Left lung (tissue), 10 donors: ENCODE results near the gene GPR148. TPM values are rescaled to one million over a fixed set of nuclear protein-coding genes. Genes with fewer than 3 reads are reported as not detected.

Experiments used
- ATAC-seq: fragments of 200-7000 bp; cut with Tn5 transposase; one replicate; pipeline ENCODE4 v1.9.1; 2020; ENCODE audit warnings: moderate library complexity
- DNase-seq, 4 donors: peaks; one replicate each; pipeline ENCODE4 v3.0.0-alpha.2; 2013 to 2020
- H3K27ac ChIP-seq, 2 donors: fragments of 200-600 bp; sonication (generic) in 1 of 2; one replicate each; pipeline versions ENCODE4 v1.5.0 to v1.8.0; 2020 to 2021
- H3K27me3 ChIP-seq, 2 donors: fragments of 200-600 bp; sonication (generic) in 1 of 2; one replicate each; pipeline versions ENCODE4 v1.5.0 to v1.8.0; 2020 to 2021
- H3K36me3 ChIP-seq, 2 donors: fragments of 200-600 bp; sonication (generic) in 1 of 2; one replicate each; pipeline versions ENCODE4 v1.5.0 to v1.8.0; 2020 to 2021
- H3K4me1 ChIP-seq, 2 donors: fragments of 200-600 bp; one replicate each; pipeline ENCODE4 v1.8.0; 2021
- H3K4me3 ChIP-seq, 2 donors: fragments of 200-600 bp; sonication (generic) in 1 of 2; one replicate each; pipeline versions ENCODE4 v1.5.0 to v1.8.0; 2020 to 2021; ENCODE audit warnings: mild to moderate bottlenecking in 1 of 2
- H3K9me3 ChIP-seq, 2 donors: fragments of 200-600 bp; sonication (generic) in 1 of 2; one replicate each; pipeline versions ENCODE4 v1.5.0 to v1.8.0; 2020 to 2021
- intact Hi-C, 2 donors: fragments of 100-400 bp; cut with DNase I; formaldehyde crosslinking; loops; one replicate each; pipeline versions ENCODE4 v1.11.2 to v1.14.2; 2022
- polyA plus RNA-seq, 6 donors: library from polyadenylated mRNA; unstranded; fragments of 120-200 nt; gene quantifications; one replicate each; pipeline ENCODE4 v1.2.1, GENCODE V29; 2013; ENCODE audit not compliant: insufficient read length in 6 of 6
- total RNA-seq, 2 donors: library from RNA; stranded (reverse); fragmentation: NEBNext Ultra II Directional; extraction: Animal tissue kit (Norgen Biotek cat#: 25700); gene quantifications; one replicate each; pipeline ENCODE4 v1.2.1, GENCODE V29; 2021
- TF ChIP-seq, protein P1 (sequence below), 2 donors: fragments of 200-600 bp; sonication (generic) in 1 of 2; IDR thresholded peaks; one replicate each; pipeline versions ENCODE4 v1.5.0 to v1.8.0; 2021; ENCODE audit warnings: antibody characterized with exemption in 2 of 2
- donor health status: DM: no; HTN: yes; CAD: no.
- donor health status: DM: no; HTN: no; CAD: no.

GPR148 gene
- total and polyA plus RNA-seq, 8 donors, result not detected

- ATAC-seq (no peak), DNase-seq (no peak)
- Histone ChIP-seq H3K36me3 (no peaks in the 10 kb centered on the region), H3K4me3 (no peak overlapping the region), H3K9me3 (no peaks in the 10 kb centered on the region), H3K4me1 (no peaks in the 10 kb centered on the region), H3K27ac (no peak overlapping the region), H3K27me3 (peaks cover 0 to 54% of the 10 kb centered on the region in 2 donors)
- intact Hi-C loops, result no loop called here
- TF ChIP-seq, protein P1, sequence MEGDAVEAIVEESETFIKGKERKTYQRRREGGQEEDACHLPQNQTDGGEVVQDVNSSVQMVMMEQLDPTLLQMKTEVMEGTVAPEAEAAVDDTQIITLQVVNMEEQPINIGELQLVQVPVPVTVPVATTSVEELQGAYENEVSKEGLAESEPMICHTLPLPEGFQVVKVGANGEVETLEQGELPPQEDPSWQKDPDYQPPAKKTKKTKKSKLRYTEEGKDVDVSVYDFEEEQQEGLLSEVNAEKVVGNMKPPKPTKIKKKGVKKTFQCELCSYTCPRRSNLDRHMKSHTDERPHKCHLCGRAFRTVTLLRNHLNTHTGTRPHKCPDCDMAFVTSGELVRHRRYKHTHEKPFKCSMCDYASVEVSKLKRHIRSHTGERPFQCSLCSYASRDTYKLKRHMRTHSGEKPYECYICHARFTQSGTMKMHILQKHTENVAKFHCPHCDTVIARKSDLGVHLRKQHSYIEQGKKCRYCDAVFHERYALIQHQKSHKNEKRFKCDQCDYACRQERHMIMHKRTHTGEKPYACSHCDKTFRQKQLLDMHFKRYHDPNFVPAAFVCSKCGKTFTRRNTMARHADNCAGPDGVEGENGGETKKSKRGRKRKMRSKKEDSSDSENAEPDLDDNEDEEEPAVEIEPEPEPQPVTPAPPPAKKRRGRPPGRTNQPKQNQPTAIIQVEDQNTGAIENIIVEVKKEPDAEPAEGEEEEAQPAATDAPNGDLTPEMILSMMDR (IDR thresholded peaks at IDR 0.05), result no peak
Measured at GRCh38 chr2:130763405-130763804, 34.5 kb downstream of the GPR148 start.

DNA sequence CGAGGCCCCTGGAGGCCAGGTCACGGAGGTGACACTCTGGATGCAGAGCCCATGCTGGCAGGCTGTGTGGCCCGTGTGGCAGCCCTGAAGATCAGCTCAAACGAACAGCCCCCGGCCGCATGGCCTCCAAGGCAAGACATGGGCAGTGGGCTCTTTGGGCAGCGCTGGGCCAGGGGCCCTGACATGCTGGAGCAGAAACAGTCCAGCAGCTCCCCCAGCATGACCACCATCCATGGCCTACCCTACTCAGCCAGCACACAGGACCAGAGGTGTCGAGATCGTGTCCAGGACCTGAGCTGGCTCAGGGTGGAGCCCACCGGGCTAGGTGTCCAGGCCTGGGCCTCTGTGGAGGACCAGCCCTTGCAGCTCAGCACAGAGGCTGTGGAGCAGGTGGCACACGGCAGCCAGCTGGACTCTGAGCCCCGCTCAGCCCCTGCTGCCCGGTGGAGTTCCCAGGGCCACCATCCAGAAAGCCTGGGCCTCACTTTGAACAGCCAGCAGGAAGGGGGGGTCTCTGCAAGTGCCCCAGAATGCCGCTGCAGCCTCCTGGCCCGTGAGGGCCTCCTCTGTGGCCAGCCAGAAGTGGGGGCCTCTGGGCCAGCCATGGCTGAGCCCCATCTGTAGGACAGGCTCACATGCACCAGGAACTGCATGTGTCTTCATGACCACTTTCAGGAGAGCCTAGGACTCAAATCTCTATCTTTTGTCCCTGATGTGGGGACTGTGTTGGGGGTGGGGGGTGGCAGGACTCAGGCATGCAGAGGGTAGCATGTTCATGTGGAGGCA is 35.4 kb downstream of the GPR148 start:
- intact Hi-C loops, result no loop called here
- DNase-seq (no peak), ATAC-seq (no peak)
- H3K27me3 ChIP-seq, result peaks cover 0 to 53% of the 10 kb centered on the region in 2 donors
- H3K9me3 ChIP-seq, result no peaks in the 10 kb centered on the region
- H3K4me1 ChIP-seq, result no peaks in the 10 kb centered on the region
- H3K36me3 ChIP-seq, result no peaks in the 10 kb centered on the region
- no peak overlapping the region for H3K27ac ChIP-seq
- TF ChIP-seq, protein P1 (IDR thresholded peaks at IDR 0.05), result no peak
- H3K4me3 ChIP-seq, result no peak overlapping the region

DNA sequence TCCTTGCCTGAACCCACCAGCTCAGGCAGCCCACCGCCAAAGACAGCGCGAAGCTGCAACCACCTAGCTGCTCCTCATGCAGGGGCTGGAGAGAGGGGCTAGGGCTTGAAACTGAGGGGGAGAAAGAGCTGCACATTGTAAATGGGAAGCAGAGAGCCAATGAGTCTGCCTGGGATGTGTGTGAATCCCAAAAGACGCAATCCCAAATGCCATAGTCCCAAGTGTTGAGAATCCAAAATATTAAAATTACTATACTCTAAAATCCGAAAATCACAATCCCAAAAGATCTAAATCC is 35.9 kb downstream of the GPR148 start:
- intact Hi-C loops, result no loop called here
- Histone ChIP-seq H3K36me3 (no peaks in the 10 kb centered on the region), H3K27ac (no peak overlapping the region), H3K4me3 (no peak overlapping the region), H3K9me3 (no peaks in the 10 kb centered on the region), H3K4me1 (no peaks in the 10 kb centered on the region), H3K27me3 (peaks cover 0 to 51% of the 10 kb centered on the region in 2 donors)
- no peak for DNase-seq
- no peak for ATAC-seq
- TF ChIP-seq, protein P1 (IDR thresholded peaks at IDR 0.05), result no peak

DNA sequence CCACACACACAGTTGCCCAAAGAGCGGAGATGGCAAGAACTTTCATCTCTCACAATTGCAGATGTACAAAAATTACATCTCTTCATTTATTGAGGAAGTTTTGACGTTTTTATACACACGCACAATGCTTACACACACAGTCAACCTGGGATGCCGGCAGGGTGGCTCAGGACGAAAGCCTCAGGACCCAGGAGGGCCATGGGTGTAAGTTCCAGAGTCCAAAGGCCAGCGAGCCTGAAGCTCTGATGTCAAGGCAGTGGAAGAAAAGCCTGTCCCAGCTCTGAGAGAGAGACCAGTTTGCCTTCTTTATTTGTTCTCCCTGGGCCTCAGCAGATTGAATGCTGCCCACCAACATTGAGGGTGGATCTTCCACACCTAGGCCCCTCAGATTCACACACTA is 36.6 kb downstream of the GPR148 start:
- DNase-seq, result no peak
- no peak overlapping the region for H3K4me3 ChIP-seq
- no peaks in the 10 kb centered on the region for H3K36me3 ChIP-seq
- no peak for ATAC-seq
- intact Hi-C loops, result no loop called here
- peaks cover 0 to 44% of the 10 kb centered on the region in 2 donors for H3K27me3 ChIP-seq
- TF ChIP-seq, protein P1 (IDR thresholded peaks at IDR 0.05), result no peak
- no peaks in the 10 kb centered on the region for H3K4me1 ChIP-seq
- H3K9me3 ChIP-seq, result no peaks in the 10 kb centered on the region
- H3K27ac ChIP-seq, result no peak overlapping the region

DNA sequence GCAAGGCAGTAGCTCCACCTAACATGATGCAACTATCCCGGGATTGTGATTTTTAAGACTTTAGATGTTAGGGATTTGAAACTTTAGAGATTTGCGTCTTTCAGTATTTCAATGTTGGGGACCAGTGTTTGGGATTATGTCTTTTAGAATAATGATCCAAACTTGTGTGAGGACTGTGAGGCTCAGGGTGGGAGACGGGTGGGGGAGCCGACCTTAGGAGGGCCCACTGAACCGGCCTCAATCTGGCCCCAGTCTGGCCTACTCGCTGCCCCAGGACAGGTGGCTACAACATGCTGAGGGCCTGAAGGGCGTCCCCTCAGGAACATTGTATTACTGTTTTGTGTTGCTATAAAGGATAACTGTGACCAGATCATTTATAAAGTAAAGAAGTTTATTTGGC is 37.2 kb downstream of the GPR148 start:
- Histone ChIP-seq H3K36me3 (no peaks in the 10 kb centered on the region), H3K9me3 (no peaks in the 10 kb centered on the region), H3K27me3 (peaks cover 0 to 38% of the 10 kb centered on the region in 2 donors), H3K4me1 (no peaks in the 10 kb centered on the region), H3K27ac (no peak overlapping the region), H3K4me3 (no peak overlapping the region)
- intact Hi-C loops, result no loop called here
- TF ChIP-seq, protein P1 (IDR thresholded peaks at IDR 0.05), result no peak
- DNase-seq, result no peak
- ATAC-seq, result no peak
